ENCODE results near the gene ERCC3. TPM values are rescaled to one million over a fixed set of nuclear protein-coding genes. Genes with fewer than 3 reads are reported as not detected.
A peak's percentile ranks its signal among the peaks of the same experiment; 100 is the strongest.

Gene ERCC3
- total and polyA plus RNA-seq, 2 of the 13 experiments (the other 11 are each of a cell fraction or from before 2014, with no cell fraction given): 49.7 to 64.6 TPM

DNA sequence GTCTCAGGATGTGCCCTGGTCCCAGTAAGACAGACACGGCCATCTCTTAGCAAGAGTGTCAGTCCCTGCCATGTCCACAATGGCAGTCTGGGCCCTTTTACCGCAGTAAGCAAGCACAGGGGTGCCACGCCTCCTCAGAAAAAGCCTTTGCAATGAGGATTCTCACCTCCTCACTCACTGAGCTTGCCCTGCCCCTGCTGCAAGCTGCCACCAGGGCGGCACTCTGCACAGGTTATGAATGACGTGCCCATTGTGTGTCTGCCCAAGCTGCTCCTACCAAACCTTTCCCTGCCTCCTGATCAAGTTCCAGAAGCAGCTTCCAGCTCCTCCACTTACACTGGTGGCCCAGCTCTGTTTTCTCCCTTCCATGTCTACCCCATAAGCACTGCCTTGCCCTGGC, 23.3 kb downstream of the ERCC3 start:
- FAIRE-seq (no peak), ATAC-seq (peak; percentile 58), DNase-seq (ENCODE audit: low spot score) (no peak)
- H3K9ac ChIP-seq (ENCODE audit: insufficient read depth, low read depth, low read length): no peak overlapping the region
- no peak overlapping the region for H3K27ac ChIP-seq (ENCODE audit: extremely low read length, insufficient read depth, low read length)
- in situ Hi-C loops (cut with HindIII; ENCODE audit: extremely low pct_ligation_motif_present, low pct_unique_long_range_greater_than_20kb): no loop called here
- intact Hi-C loops (cut with micrococcal nuclease; ENCODE audit: unreplicated experiment): no loop called here
- no peaks in the 10 kb centered on the region for H3K27me3 ChIP-seq (ENCODE audit: control insufficient read depth in 1 of 2, insufficient read depth in 2 of 2, low read length in 2 of 2)
- CTCF ChIA-PET (ENCODE audit: low intra/inter-chr PET ratio, low total read pairs): no interaction called here
- BruUV-seq (replicated peaks): no TSS peak
- no peak overlapping the region for H2AFZ ChIP-seq (ENCODE audit: low read length)
- POLR2A ChIA-PET: no interaction called here
- H3K79me2 ChIP-seq (ENCODE audit: insufficient read depth, low read length): no peaks in the 10 kb centered on the region
- no peaks in the 10 kb centered on the region for H3K4me1 ChIP-seq (ENCODE audit: insufficient read depth, low read length)
- H3K9me3 ChIP-seq (ENCODE audit: low read length): no peaks in the 10 kb centered on the region
- H3K4me3 ChIP-seq (replicated peaks in 1 of 3; ENCODE audit: insufficient read depth in 1 of 3, low read depth in 2 of 3, low read length in 3 of 3): no peak overlapping the region
- 92% methylated on average over 5 of the region's 5 CpGs for WGBS (ENCODE audit: low lambda C conversion rate)
- TF ChIP-seq XRCC5 (optimal IDR thresholded peaks at IDR 0.05; ENCODE audit: low read length): peak; percentile 25
- TF ChIP-seq ZNF598 (CRISPR knock-in tag; IDR thresholded peaks at IDR 0.05; ENCODE audit: borderline replicate concordance): no peak
- no peak for TF ChIP-seq SMAD1 (CRISPR knock-in tag; IDR thresholded peaks at IDR 0.05; ENCODE audit: borderline replicate concordance, low read depth)
- TF ChIP-seq RBM22 (optimal IDR thresholded peaks at IDR 0.05; ENCODE audit: low read length): peak; percentile 15
- TF ChIP-seq ZNF432 (CRISPR knock-in tag; IDR thresholded peaks at IDR 0.05; ENCODE audit: borderline replicate concordance): no peak
- no peak for TF ChIP-seq ZNF549 (CRISPR knock-in tag; IDR thresholded peaks at IDR 0.05)
- TF ChIP-seq, protein P1, sequence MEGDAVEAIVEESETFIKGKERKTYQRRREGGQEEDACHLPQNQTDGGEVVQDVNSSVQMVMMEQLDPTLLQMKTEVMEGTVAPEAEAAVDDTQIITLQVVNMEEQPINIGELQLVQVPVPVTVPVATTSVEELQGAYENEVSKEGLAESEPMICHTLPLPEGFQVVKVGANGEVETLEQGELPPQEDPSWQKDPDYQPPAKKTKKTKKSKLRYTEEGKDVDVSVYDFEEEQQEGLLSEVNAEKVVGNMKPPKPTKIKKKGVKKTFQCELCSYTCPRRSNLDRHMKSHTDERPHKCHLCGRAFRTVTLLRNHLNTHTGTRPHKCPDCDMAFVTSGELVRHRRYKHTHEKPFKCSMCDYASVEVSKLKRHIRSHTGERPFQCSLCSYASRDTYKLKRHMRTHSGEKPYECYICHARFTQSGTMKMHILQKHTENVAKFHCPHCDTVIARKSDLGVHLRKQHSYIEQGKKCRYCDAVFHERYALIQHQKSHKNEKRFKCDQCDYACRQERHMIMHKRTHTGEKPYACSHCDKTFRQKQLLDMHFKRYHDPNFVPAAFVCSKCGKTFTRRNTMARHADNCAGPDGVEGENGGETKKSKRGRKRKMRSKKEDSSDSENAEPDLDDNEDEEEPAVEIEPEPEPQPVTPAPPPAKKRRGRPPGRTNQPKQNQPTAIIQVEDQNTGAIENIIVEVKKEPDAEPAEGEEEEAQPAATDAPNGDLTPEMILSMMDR (CRISPR knock-in tag; IDR thresholded peaks at IDR 0.05): peak; percentile 24; the same call in 1 of the 2 replicates
- no peak for TF ChIP-seq ZNF670 (CRISPR knock-in tag; IDR thresholded peaks at IDR 0.05; ENCODE audit: borderline replicate concordance)
- no peak overlapping the region for H3K4me2 ChIP-seq (ENCODE audit: low read depth, low read length)
- H3K36me3 ChIP-seq (replicated peaks in 1 of 2; ENCODE audit: control insufficient read depth in 1 of 2, insufficient read depth in 2 of 2, low read length in 2 of 2): peaks cover 30 to 80% of the 10 kb centered on the region in 2 experiments
- no peaks in the 10 kb centered on the region; the same call in 1 of the 2 replicates for H4K20me1 ChIP-seq (ENCODE audit: insufficient read depth, low read length)
